HG03342 (cell line): ENCODE data around the gene RPLP2.

Experiments used
- ATAC-seq: cut with Tn5 transposase; IDR thresholded peaks from one replicate; pipeline ENCODE4 v1.9.1; 2021; ENCODE audit warnings: mild to moderate bottlenecking, moderate library complexity; ENCODE audit not compliant: unreplicated experiment

RPLP2 gene

DNA sequence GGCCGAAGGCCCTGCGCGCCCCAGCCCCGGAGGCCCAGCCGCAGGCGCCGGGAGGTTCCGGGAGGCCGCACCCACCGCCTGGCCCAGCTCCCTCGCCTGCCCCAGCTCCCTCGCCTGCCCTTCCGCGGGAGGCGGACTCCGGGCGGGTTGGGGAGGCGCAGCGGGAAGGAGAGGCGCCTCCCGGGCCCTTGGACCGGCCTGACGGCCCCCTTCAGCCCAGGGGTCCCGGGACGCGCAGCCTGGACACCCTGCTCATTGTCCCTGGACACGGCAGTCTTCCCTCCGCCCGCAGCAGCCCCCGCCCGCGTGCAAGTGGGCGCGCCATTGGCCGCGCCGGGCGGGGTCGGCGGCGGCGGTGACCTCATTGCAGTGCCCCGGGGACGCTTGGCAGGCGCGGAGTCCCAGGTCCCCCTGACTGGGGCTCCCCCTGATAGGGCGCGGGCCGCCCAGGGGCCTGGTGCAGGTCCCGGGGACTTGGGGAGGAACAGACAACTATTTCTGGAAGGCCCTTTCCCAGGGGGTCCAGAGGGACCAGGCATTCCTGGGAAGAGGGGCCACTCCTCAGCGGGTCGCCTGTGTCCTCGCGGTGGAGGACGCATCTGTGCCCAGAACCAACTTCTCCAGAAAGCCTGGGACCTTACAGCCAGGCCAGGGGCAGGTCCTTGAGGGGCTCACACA is 23.5 kb downstream of the RPLP2 start:
- peak; percentile 21 for ATAC-seq

- no peak for ATAC-seq
Measured at GRCh38 chr11:833849-834311, 24.1 kb downstream of the RPLP2 start.

DNA sequence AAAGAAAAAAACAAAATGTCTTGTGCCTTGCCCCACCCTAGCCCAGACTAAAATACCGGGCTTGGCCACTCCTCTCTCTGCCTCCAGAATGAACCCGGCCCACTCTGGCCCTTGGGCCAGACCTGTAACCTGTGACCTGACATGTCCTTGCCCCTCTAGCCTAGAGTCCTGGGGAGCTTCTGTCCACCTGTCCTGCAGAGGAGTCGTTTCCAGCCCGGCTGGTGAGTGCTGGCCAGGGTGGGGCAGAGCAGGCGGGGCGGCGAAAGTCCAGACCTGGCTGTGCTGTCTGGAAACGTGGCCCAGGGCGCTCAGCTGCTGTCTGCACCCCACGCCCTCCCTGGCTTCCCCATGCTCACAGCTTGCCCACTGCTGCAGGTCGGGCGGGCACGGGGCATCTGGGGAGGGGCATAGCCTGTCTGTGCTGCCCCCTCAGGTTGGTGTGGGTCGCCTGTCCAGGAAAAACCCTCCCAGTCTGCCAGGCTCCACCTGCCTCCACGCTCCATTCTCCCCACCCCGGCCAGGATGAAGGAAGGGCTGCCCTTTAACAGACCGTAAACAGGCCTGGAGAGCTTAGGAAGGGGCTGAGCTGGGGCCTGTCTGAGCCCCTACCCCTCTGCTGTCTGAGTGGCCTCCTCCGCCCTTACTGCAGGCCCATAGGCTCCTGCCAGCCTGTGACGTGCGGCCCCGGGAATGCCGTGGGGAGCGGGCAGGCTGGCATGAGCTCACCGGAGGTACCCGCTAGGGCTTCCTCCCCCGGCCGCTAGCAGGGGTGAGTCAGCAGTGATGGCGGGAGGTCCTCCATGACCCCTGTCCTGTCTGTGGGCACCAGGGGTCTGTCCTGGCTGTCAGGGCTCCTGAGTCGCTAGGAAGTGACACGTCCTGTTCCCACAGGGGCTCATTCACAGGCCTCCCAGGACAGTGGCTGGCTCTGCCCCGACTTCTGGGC is 24.9 kb downstream of the RPLP2 start:
- no peak for ATAC-seq

DNA sequence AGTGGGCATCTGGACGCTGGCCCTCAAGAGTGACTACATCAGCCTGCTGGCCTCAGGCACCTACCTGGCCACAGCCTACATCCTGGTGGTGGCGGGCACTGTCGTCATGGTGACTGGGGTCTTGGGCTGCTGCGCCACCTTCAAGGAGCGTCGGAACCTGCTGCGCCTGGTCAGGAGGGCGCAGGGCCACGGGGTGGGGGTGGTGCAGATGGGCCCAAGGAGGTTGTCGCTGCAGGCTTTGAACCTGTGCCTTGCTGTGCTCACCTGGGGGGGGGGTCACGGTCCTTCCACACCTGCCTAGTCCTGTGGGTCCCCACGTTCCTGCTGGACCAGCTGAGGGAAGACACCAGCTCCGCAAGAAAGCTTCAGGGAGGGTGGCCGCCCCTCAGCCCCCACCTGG is 26.5 kb downstream of the RPLP2 start:
- no peak for ATAC-seq

- no peak for ATAC-seq
Measured at GRCh38 chr11:836700-837099, 26.9 kb downstream of the RPLP2 start.

- ATAC-seq: no peak
Measured at GRCh38 chr11:837189-837989, 27.6 kb downstream of the RPLP2 start.

GRCh38 chr11:837990-838307 is 28.2 kb downstream of the RPLP2 start:
- no peak for ATAC-seq

DNA sequence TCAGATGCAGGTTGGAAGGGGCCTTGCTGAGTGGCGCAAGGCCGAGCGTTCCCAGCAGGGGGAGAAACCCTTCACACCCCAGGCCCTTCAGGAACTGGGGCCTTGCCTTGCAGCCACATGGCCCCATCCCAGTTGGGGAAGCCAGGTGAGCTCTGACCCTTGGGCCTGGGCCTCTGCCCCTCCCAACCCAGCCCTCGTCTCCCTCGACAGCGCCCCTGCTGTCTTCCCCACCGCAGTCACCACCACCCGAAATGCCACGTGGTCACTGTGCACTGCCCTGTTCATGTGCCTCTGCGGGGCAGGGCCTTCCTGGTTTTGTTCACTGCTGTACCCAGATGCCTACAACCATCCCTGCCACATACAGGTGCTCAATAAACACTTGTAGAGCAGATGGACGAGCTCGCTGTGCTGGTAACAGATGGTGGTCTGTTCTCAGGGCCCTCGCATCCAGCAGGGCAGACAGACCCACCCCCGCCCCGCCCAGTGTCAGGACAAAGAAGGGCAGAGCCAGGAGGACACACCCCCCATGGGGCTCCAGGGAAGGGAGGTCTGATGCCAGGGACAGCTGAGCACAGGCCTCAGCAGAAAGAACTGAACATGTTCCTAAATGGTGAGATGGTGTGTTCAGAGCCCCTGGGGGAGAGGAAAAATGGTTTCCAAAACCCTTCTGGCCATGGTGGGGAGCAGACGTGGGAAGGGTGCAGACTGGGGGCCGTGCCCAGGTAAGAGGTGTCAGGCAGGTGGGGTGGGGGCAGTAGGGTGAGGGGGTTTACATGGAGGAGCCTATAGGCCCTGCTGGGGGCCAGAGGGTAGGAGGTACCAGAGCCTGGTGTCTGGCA is 28.9 kb downstream of the RPLP2 start:
- no peak for ATAC-seq

DNA sequence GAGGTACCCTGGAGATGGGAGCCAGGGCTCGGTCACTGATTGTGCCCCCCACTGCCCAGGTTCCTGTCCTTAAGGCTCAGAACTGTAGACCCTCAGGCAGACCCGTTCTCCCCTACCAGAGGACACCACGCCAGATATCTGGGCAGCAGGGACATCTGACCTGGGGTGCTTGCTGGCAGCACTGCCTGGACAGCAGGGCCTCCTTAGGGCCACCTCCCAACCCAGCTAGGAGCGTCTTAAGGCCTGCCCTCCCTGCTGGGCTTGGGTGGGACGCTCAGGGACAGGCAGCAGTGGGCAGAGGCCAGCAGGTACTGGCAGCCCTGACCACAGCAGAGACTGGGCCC is 29.5 kb downstream of the RPLP2 start:
- ATAC-seq: no peak

DNA sequence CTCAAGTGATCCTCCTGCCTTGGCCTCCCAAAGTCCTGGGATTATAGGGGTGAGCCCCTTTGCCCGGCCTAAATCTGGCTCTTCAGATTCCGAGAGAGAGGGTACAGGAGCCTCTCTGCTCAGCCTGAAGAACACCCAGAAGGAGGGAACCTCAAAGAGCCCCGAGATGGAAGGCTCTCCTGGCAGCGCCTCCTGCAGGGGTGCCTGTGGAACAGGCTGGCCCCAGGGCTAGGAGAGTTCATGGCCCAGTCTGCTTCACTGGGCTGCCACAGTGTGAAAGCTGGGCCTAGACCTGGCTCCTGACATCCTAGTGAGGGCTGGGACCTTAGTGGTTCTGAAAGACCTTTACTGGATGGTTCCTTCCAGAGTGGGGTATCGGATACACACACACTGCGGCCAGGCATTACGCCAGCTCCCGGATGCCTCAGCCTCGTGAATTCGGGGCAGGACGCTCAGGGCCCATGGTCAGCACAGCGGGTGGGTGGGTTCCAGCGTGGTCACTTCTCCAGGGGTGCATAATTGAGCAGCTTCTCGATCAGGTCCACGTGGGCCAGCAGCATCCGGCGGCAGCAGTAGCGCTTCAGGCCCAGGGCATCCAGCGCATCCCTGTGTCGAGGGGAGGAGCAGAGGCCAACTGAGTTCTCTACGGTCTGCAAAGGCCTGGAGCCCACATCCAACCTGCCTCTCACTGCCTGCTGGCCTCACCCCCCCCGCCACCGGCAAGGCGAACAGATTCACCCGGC is 30.3 kb downstream of the RPLP2 start:
- ATAC-seq: no peak

DNA sequence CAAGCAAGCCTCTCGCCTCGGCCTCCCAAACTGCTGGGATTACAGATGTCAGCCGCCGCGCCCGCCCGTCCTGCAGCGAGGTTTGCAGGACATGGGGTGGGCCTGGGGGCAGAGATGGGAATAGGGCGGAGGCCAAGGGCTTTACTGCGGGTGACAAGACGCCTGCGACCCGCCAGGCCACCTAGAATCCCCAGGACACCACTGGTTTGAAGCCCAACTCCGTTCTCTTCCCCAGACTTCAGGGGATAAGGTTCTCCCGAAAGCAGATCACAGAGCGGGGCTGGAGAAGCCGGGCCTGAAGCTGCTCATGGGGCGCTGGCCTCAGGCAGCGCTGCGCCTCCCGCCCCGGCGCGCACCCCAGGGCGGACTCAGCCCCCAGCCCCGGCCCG is 32.2 kb downstream of the RPLP2 start:
- no peak for ATAC-seq

- peak; percentile 54 for ATAC-seq
Measured at GRCh38 chr11:842370-843002, 32.7 kb downstream of the RPLP2 start, which contains the start of the genes POLR2L and TSPAN4. Gene POLR2L, minus strand, starts transcription at chr11:842529. Its CDS starts 21 bp downstream, at chr11:842508. Gene TSPAN4, plus strand, starts transcription at chr11:842852. Its CDS starts 7,453 bp downstream, at chr11:850305.

- ATAC-seq: no peak
Measured at GRCh38 chr11:843086-843734, 33.4 kb downstream of the RPLP2 start.

- no peak for ATAC-seq
Measured at GRCh38 chr11:843818-844692, 34.3 kb downstream of the RPLP2 start.

DNA sequence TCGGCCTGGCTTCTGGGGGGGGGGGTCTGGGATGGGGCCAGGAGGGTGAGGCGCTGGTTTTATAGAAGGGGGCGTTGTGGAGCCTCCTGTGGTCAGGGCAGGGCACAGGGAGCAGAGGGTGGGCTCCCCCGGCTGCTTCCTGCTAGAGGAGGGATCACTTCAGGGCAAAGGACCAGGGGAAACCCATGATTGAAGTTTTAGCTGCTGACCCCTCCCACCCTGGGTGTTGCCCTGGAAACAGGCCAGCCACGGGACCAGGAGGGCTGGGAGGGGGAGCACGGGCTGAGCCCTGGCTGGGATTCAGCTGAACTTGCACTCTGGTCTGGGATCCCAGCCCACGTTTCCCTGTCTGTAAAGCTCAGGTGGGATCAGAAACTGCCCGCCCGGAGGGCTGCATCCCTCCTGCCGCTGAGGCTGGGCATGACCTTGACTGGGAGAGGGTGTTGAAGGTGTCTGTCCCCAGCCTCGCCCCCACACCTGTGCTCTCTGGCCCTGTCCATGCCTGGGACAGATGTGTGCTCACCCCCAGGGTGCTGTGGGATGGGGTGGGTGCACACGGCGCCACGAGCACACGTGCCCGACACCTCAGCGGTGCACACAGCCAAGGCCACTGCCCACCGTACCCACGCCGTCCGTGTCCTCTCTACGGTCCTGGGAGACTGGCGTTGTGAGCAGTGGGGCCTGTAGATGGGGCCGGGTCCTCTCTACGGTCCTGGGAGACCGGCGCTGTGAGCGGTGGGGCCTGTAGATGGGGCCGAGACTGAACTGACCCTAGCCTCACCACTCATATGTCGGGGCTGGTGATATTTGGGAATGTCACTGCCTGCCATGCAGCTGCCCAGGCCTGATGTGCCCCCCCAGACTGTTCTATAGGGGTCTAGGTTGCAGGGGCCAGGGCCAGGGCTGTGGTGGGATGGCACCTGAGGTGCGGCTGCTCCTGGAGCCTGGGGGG is 35.2 kb downstream of the RPLP2 start:
- no peak for ATAC-seq

GRCh38 chr11:845872-846495 is 36.2 kb downstream of the RPLP2 start:
- ATAC-seq: no peak
